GM18508 (cell line): ENCODE results near the gene JPH2.

ENCODE experiments used
- ATAC-seq: cut with Tn5 transposase; IDR thresholded peaks from one replicate; pipeline ENCODE4 v1.9.1; 2021; ENCODE audit warnings: moderate number of reproducible peaks; ENCODE audit not compliant: insufficient read depth, unreplicated experiment

JPH2 gene

DNA sequence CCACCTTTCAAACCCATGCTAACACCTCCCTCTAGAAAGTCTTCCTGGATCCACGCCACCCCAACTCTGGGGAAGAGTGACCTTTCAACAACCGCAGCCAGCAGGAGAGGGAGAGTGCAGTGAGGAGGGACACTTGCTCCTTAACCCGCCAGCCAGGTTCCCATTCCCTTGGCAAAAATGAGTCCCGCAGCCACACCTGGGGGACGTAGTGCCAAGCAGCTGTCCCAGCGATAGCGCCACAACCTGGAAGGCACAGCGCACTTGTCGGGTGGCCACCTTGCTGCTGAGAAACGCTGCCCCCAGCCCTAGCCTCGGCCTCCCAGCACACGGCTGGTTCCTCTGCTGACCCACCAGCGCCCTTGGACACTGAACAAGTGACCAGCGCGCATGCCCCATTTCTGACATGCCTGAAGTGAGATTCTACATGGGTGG, 119.3 kb downstream of the JPH2 start:
- no peak for ATAC-seq

DNA sequence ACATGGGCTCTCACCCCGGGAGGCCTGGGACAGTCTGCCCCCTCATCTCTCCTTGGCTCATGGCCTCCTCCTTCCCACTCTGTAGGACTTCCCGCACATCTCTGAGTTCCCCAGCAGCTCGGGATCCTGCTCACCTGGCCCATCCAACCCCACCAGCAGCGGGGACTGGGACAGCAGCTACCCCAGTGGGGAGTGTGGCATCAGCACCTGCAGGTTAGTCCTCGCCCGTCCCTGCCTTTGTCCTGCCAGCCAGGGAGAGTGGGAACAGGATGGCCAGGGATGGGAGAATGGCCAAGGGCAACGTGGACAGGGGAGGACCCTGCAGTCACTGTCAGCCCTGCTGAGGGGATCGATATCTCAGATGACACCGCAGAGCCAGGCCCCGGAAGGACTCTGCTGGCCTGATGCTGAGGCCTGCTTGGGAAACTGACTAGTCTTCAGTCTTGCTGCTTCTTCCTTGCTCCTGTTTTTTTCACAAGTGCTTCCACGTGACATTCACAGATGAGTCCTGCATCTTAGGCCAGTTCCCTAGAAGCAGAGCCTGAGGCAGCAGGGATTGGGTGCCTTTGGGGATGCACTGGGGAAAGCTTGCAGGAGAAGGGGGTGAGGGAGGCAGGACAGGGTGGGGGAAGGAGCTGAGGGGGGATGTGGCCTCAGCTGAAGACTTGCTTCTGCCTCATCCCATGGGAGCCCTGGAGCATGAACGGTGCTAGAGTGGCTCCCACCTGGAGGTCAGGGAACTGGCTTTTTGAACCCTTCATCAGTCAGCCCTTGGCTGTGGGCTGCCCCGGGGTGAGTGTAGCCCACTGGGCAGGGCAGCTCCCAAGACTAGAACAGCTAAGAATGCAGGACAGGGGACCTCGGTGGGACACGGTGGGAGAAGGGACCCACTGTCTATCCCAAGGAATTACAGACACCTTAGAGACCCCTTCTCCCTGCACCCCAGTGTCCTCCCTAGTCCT, 120.1 kb downstream of the JPH2 start:
- ATAC-seq, result no peak

DNA sequence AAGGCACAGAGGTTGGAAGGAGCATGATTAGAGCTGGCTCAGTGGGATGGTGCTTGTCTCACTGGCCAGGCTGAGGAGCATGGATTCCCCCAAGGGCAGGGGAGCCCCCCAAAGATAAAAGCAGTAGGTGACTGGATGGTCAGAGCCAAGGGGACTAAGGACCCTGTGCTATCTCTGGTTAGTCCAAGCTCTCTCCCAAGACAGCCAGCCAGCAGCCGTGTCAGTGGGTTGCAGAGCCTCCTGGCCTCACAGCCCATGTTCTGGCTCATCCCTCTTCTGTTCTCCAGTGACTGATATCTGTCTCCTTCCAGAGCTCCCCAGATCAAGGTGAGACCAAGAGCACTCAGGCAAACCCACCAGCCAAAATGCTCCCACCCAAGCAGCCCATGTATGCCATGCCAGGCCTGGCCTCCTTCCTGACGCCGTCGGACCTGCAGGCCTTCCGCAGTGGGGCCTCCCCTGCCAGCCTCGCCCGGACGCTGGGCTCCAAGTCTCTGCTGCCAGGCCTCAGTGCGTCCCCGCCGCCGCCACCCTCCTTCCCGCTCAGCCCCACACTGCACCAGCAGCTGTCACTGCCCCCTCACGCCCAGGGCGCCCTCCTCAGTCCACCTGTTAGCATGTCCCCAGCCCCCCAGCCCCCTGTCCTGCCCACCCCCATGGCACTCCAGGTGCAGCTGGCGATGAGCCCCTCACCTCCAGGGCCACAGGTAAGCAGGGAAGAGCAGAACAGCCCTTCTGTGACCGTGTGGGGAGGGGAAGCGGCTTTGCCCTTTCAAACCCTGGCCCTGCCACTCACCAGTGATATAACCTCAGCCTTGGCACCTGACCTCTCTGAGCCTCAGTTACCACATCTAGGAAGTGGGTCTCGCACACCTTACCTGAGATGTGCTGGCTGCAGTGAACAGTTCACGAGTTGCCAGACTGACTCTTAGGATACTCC, 121.3 kb downstream of the JPH2 start:
- ATAC-seq, result no peak

DNA sequence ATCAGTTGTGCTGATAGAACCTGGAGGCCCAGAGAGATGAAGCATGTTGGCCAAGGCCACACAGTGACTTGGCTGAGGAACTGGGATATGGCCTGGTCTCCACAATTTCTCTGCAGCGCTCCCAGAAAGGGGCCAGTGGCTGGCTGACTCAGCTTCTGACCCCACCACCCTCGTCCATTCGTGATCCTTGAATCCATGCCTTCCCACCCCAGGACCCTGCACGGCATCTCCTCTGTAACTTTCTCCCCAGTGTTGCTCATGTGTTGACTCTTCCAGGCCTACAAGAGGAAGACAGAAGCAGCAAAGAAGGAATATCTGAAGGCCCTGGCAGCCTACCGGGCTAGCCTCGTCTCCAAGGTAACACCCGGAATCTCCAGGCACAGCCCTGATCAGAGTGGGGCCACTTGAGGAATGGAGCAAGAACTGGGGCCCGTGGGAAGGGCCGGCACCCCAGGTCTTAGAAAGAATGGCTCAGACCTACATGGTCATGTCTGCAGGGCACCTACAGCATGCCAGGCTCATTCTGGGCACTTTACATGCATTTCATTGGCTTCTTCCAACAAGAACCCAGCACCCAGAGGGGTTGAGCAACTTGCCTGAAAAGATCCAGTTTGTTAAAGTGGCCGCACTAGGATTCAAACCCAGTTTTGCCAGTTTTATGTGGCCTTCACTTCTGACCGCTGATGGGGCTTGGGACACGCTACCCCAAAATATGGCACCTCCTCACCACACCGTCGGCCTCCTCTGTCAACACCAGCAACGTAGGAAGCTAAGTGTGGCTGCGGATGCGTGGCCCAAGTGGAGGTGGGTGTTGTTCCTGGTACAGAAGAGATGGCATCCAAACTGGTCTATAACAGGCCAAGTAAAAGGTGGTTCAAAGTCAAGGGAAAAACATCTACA, 122.2 kb downstream of the JPH2 start:
- no peak for ATAC-seq
